Left cardiac atrium (tissue), 4 donors: ENCODE results near the gene KPTN. TPM values are rescaled to one million over a fixed set of nuclear protein-coding genes. Genes with fewer than 3 reads are reported as not detected.
"Not testable (repeated sequence)": the region's sequence is repeated elsewhere in the genome, so short reads cannot be mapped to it uniquely, and the experiment has no call there.

ENCODE experiments used
- ATAC-seq, 2 donors: fragments of 200-7000 bp; cut with Tn5 transposase; one replicate each; pipeline ENCODE4 v1.9.1; 2020; ENCODE audit warnings: mild to moderate bottlenecking in 2 of 2, moderate library complexity in 2 of 2
- DNase-seq: peaks from one replicate; pipeline ENCODE4 v3.0.0-alpha.2; 2020
- intact Hi-C, 2 donors: fragments of 100-400 bp; cut with DNase I; formaldehyde crosslinking; loops; one replicate each; pipeline versions ENCODE4 v1.14.1 to v1.15.1; 2022 to 2023
- total RNA-seq, 2 donors: library from RNA; stranded (reverse); fragmentation: NEBNext Ultra II Directional; extraction: Animal tissue kit (Norgen Biotek cat#: 25700); gene quantifications; one replicate each; pipeline ENCODE4 v1.2.1, GENCODE V29; 2021
- donor health status: DM: no; HTN: yes; CAD: no.
- donor health status: DM: no; HTN: yes; CAD: no; lungs with severe emphysema.
- donor health status: DM: yes; HTN: yes; CAD: no.
- donor health status: Dilated cardiomyopathy.

KPTN gene
- total RNA-seq, 2 donors from 2014 or later = 6.9 to 10.5 TPM

GRCh38 chr19:47494211-47494547 is 10.2 kb upstream of the KPTN start:
- intact Hi-C loops = no loop called here
- ATAC-seq (no peak), DNase-seq (no peak)

GRCh38 chr19:47493378-47494210 is 9.6 kb upstream of the KPTN start:
- DNase-seq = peak; percentile 44
- intact Hi-C loops = no loop called here
- peak; percentile 57 to 58 for ATAC-seq

- DNase-seq (no peak), ATAC-seq (no peak)
- intact Hi-C loops = no loop called here
Measured at GRCh38 chr19:47492571-47493377, 8.8 kb upstream of the KPTN start.

- DNase-seq (no peak), ATAC-seq (no peak)
- intact Hi-C loops = no loop called here
Measured at GRCh38 chr19:47492137-47492533, 8.1 kb upstream of the KPTN start.

- DNase-seq (no peak), ATAC-seq (no peak)
- intact Hi-C loops = no loop called here
Measured at GRCh38 chr19:47491358-47492136, 7.5 kb upstream of the KPTN start.

- DNase-seq = no peak
- ATAC-seq = no peak
- intact Hi-C loops = no loop called here
Measured at GRCh38 chr19:47490847-47491246, 6.8 kb upstream of the KPTN start.

GRCh38 chr19:47490031-47490430 is 6.0 kb upstream of the KPTN start:
- DNase-seq (no peak), ATAC-seq (no peak)
- intact Hi-C loops = no loop called here

GRCh38 chr19:47489072-47489914 is 5.3 kb upstream of the KPTN start:
- DNase-seq (no peak), ATAC-seq (no peak)
- intact Hi-C loops = no loop called here

GRCh38 chr19:47487551-47488515 is 3.8 kb upstream of the KPTN start:
- no peak for DNase-seq
- intact Hi-C loops = no loop called here
- no peak for ATAC-seq

- intact Hi-C loops = no loop called here
- no peak for DNase-seq
- no peak for ATAC-seq
Measured at GRCh38 chr19:47486900-47487299, 2.9 kb upstream of the KPTN start.

GRCh38 chr19:47486220-47486619 is 2.2 kb upstream of the KPTN start:
- DNase-seq, ATAC-seq, intact Hi-C loops: not testable (repeated sequence)

GRCh38 chr19:47485210-47485609 is 1.2 kb upstream of the KPTN start:
- no peak for DNase-seq
- intact Hi-C loops = no loop called here

GRCh38 chr19:47483200-47483599 is 819 bp downstream of the KPTN start:
- ATAC-seq = no peak
- intact Hi-C loops = no loop called here
- DNase-seq = no peak

More at GRCh38 chr19:47485210-47485609, 1.2 kb upstream of the KPTN start:
- no peak for ATAC-seq

GRCh38 chr19:47481460-47482052 is 2.5 kb downstream of the KPTN start:
- intact Hi-C loops = no loop called here
- no peak for ATAC-seq

GRCh38 chr19:47480658-47481057 is 3.4 kb downstream of the KPTN start:
- no peak for ATAC-seq
- intact Hi-C loops = no loop called here
- DNase-seq = no peak

More at GRCh38 chr19:47481460-47482052, 2.5 kb downstream of the KPTN start:
- DNase-seq = no peak

- ATAC-seq (peak; percentile 13 to 39), DNase-seq (no peak)
- intact Hi-C loops = no loop called here
Measured at GRCh38 chr19:47479701-47480503, 4.1 kb downstream of the KPTN start.
